Measurements from ENCODE around the gene TIGD1. TPM values are rescaled to one million over a fixed set of nuclear protein-coding genes. Genes with fewer than 3 reads are reported as not detected.

The TIGD1 gene
- total RNA-seq, 1 donor from 2014 or later: 11.2 TPM

DNA sequence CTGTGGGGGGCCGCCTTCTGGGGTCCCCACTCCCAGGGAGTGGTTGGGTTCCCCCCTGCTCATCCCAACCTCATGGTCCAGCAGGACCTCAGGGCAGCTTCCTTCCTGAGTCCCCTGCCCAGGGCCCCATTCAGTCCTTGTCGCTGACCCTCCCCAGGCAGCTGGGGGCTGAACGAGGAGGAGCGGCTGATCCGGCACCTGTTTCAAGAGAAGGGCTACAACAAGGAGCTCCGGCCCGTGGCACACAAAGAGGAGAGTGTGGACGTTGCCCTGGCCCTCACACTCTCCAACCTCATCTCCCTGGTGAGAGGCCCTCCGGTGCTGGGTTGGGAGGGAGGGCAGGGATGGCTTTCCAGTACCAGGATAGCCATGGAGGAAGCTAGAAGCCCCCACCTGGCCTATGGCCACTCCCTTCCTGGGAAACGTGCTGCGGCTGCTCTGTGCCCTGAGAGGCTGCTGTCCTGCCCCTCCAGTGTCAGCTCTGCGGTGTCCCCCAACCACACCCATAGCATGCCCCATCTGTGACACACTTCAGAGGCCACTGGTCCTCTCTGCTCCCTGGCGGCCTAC lies 23.9 kb downstream of the TIGD1 start:
- H3K4me1 Mint-ChIP-seq: peaks cover 3% of the 10 kb centered on the region
- no peaks in the 10 kb centered on the region for H3K9me3 Mint-ChIP-seq
- no peak for DNase-seq (ENCODE audit: low spot score in 2 of 2, unreplicated experiment in 2 of 2)
- H3K4me3 Mint-ChIP-seq: no peak overlapping the region
- no peak overlapping the region for H3K27ac Mint-ChIP-seq
- H3K36me3 Mint-ChIP-seq: no peaks in the 10 kb centered on the region
- peaks cover 66% of the 10 kb centered on the region for H3K27me3 Mint-ChIP-seq (ENCODE audit: low read depth)
- TF ChIP-seq, protein P1, sequence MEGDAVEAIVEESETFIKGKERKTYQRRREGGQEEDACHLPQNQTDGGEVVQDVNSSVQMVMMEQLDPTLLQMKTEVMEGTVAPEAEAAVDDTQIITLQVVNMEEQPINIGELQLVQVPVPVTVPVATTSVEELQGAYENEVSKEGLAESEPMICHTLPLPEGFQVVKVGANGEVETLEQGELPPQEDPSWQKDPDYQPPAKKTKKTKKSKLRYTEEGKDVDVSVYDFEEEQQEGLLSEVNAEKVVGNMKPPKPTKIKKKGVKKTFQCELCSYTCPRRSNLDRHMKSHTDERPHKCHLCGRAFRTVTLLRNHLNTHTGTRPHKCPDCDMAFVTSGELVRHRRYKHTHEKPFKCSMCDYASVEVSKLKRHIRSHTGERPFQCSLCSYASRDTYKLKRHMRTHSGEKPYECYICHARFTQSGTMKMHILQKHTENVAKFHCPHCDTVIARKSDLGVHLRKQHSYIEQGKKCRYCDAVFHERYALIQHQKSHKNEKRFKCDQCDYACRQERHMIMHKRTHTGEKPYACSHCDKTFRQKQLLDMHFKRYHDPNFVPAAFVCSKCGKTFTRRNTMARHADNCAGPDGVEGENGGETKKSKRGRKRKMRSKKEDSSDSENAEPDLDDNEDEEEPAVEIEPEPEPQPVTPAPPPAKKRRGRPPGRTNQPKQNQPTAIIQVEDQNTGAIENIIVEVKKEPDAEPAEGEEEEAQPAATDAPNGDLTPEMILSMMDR (IDR thresholded peaks at IDR 0.05; ENCODE audit: unreplicated experiment): no peak

DNA sequence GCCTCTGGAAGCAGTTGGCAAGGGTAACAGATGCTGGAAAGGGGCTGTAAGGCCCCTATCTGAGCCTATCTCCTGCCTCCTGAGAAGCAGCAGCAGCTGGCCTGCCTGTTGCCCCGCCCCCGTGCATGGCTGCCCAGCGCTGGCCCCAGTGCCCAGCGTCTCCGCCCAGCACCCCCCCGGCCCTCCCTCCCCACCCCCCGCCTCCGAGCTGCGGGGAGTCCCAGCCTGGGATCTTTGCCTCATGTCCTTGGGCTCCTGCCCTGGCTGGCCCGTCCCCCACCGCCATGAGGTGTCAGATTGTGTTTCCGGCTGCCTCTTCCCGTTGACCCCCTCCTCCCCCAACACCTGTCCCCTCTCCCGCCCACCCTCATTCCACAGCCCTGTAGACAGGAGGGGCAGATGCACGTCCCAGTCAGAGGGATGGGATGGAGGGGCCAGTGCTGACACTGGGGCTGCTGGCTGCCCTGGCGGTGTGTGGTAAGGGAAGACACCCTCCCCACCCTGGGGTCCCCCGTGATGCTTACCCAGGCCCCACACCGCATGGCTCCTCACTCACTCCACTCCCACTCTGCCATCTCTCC lies 24.5 kb downstream of the TIGD1 start, which contains the start of gene CHRND:
CHRND (plus strand) TSS at position 370 of the 581 bp plus-strand sequence; CDS start at position 426, 56 bp downstream.
- Mint-ChIP-seq H3K4me1 (peaks cover 4% of the 10 kb centered on the region), H3K27me3 (ENCODE audit: low read depth) (peaks cover 70% of the 10 kb centered on the region), H3K9me3 (no peaks in the 10 kb centered on the region), H3K36me3 (no peaks in the 10 kb centered on the region), H3K27ac (no peak within 1 kb of the TSS), H3K4me3 (no peak within 1 kb of the TSS)
- DNase-seq (ENCODE audit: low spot score in 2 of 2, unreplicated experiment in 2 of 2): no peak
- TF ChIP-seq, protein P1 (IDR thresholded peaks at IDR 0.05; ENCODE audit: unreplicated experiment): no peak

DNA sequence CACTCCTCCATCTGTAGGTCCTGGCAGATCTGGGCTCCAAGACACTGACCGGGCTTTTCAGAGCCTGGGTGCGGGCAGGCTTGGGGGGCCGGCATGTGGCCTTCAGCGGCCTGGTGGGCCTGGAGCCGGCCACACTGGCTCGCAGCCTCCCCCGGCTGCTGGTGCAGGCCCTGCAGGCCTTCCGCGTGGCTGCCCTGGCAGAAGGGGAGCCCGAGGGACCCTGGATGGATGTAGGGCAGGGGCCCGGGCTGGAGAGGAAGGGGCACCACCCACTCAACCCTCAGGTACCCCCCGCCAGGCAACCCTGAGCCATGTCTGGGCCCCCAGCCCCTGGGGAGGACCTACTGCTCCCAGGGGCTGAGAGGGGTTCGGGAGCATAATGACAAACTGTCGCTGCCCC lies 25.2 kb downstream of the TIGD1 start:
- Mint-ChIP-seq H3K4me3 (no peak overlapping the region), H3K4me1 (peaks cover 4% of the 10 kb centered on the region)
- TF ChIP-seq, protein P1 (IDR thresholded peaks at IDR 0.05; ENCODE audit: unreplicated experiment): no peak

DNA sequence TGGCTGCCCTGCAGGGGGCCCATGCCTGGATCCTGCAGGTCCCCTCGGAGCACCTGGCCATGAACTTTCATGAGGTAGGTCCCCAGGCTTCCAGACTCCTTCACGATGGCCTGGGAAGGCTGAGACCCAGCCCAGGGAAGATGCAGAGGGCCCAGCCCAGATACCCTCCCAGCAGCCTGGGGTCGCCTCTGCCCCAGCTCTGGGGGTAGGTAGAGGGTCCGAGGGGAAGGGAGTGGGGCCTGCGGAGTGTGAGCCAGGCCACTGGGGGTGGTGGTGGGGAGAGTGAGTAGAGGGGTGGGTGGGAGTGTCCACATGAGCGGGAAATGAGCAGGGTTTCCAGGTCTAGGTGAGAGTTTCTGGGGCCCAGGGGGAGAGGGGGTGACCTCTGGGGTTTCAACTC lies 25.6 kb downstream of the TIGD1 start:
- Mint-ChIP-seq H3K4me1 (peaks cover 4% of the 10 kb centered on the region), H3K27me3 (ENCODE audit: low read depth) (peaks cover 76% of the 10 kb centered on the region), H3K27ac (no peak overlapping the region), H3K4me3 (no peak overlapping the region), H3K9me3 (no peaks in the 10 kb centered on the region), H3K36me3 (no peaks in the 10 kb centered on the region)
- DNase-seq (ENCODE audit: low spot score in 2 of 2, unreplicated experiment in 2 of 2): no peak
- TF ChIP-seq, protein P1 (IDR thresholded peaks at IDR 0.05; ENCODE audit: unreplicated experiment): no peak

More for the DNA sequence above, 25.2 kb downstream of the TIGD1 start:
- H3K36me3 Mint-ChIP-seq: no peaks in the 10 kb centered on the region
- H3K27ac Mint-ChIP-seq: no peak overlapping the region
- H3K9me3 Mint-ChIP-seq: no peaks in the 10 kb centered on the region
- no peak for DNase-seq (ENCODE audit: low spot score in 2 of 2, unreplicated experiment in 2 of 2)
- peaks cover 74% of the 10 kb centered on the region for H3K27me3 Mint-ChIP-seq (ENCODE audit: low read depth)

DNA sequence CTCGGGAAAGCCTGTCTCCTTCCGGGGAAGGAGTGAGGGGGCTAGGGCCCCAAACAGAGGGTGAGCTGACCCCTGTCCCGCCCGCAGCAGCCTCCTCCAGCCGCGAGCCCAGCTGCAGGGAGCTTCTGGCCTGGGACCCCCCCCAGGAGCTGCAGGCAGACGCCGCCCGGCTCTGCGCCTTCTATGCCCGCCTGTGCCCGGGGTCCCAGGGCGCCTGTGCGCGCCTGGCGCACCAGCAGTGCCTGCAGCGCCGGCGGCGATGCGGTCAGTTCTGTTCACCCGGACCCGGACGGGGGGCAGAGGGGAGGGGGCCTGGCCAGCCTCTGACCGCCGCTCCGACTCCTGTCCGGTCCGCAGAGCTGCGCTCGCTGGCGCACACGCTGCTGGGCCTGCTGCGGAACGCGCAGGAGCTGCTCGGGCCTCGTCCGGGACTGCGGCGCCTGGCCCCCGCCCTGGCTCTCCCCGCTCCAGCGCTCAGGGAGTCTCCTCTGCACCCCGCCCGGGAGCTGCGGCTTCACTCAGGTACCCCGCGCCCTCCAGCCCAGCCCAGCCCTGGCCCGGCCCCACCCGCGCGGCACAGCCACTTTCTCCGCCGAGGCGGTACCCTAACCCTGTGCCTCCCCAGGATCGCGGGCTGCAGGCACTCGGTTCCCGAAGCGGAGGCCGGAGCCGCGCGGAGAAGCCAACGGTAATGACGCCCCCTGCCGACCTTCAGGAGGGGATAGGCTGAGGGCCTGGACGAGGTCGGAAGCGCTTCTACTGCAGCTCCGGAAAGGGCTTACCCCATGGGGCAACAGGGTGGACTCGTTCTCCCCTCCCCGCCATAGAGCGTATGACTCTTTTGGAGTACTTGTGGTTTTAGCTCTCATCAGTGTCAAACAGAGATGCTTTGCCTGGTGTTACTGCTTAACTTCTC lies 26.4 kb downstream of the TIGD1 start:
- Mint-ChIP-seq H3K4me3 (peak overlapping the region; percentile 38), H3K4me1 (peaks cover 4% of the 10 kb centered on the region), H3K36me3 (no peaks in the 10 kb centered on the region), H3K27ac (no peak overlapping the region), H3K27me3 (ENCODE audit: low read depth) (peaks cover 75% of the 10 kb centered on the region), H3K9me3 (no peaks in the 10 kb centered on the region)
- TF ChIP-seq, protein P1 (IDR thresholded peaks at IDR 0.05; ENCODE audit: unreplicated experiment): no peak
- DNase-seq (ENCODE audit: low spot score in 2 of 2, unreplicated experiment in 2 of 2): no peak
